B cell (primary cell): ENCODE results near the gene MAGEB17. TPM values are rescaled to one million over a fixed set of nuclear protein-coding genes. Genes with fewer than 3 reads are reported as not detected.

Source experiments
- ATAC-seq: fragments of 200-7000 bp; cut with Tn5 transposase; one replicate; pipeline ENCODE4 v1.10.0; 2021; ENCODE audit warnings: low read depth, mild to moderate bottlenecking, moderate number of reproducible peaks, moderate library complexity
- CTCF ChIA-PET: fragments of 350-600 bp; sonication (Branson Sonifier 250); formaldehyde crosslinking; loops from one replicate; lab custom pipeline; 2021; ENCODE audit warnings: antibody characterized with exemption, inconsistent platforms; lab: Charles Lee
- POLR2A ChIA-PET: fragments of 350-600 bp; sonication (Branson Sonifier 250); formaldehyde crosslinking; loops from one replicate; lab custom pipeline; 2021; ENCODE audit warnings: antibody characterized with exemption; lab: Charles Lee
- DNase-seq: peaks from one replicate; pipeline ENCODE4 v3.0.0; 2013
- H2AFZ ChIP-seq: 2 replicates; pipeline ENCODE4 v1.6.1; 2012; ENCODE audit warnings: mild to moderate bottlenecking, low read depth, low read length; ENCODE audit not compliant: insufficient read depth, poor library complexity, severe bottlenecking
- H3K27ac ChIP-seq, 2 donors: 1 replicate in 1 of 2; 2 replicates in 1 of 2; pipeline ENCODE4 v1.5.1; 2012 to 2013; ENCODE audit warnings: low read length in 2 of 2, mild to moderate bottlenecking in 2 of 2, moderate library complexity in 1 of 2
- H3K27me3 ChIP-seq, 4 experiments: fragments of 200-600 bp in 1 of 4; sonication (generic) in 1 of 4; replicated peaks in 1 of 4; 1 replicate in 2 of 4; 2 replicates in 2 of 4; pipeline versions ENCODE4 v1.6.1 to v1.7.0; 2013 to 2016; ENCODE audit warnings: low read length in 3 of 4, mild to moderate bottlenecking in 2 of 4, mixed read lengths in 1 of 4, moderate library complexity in 1 of 4; ENCODE audit not compliant: insufficient read depth in 4 of 4, control insufficient read depth in 3 of 4; ENCODE audit errors: control extremely low read depth in 1 of 4
- H3K36me3 ChIP-seq, 2 experiments: replicated peaks in 1 of 2; 1 replicate in 1 of 2; 2 replicates in 1 of 2; pipeline versions ENCODE4 v1.6.1 to v1.7.1; 2013; ENCODE audit warnings: low read length in 1 of 2; ENCODE audit not compliant: insufficient read depth in 2 of 2, control insufficient read depth in 1 of 2; ENCODE audit errors: control extremely low read depth in 1 of 2, extremely low read depth in 1 of 2
- H3K4me1 ChIP-seq, 2 donors: fragments of 200-600 bp in 1 of 2; sonication (generic) in 1 of 2; 1 replicate in 1 of 2; 2 replicates in 1 of 2; pipeline versions ENCODE4 v1.5.1 to v1.6.1; 2013 to 2017; ENCODE audit warnings: low read length in 2 of 2; ENCODE audit not compliant: control insufficient read depth in 2 of 2, insufficient read depth in 2 of 2
- H3K4me2 ChIP-seq: replicated peaks from 2 replicates; pipeline ENCODE3; 2012; ENCODE audit warnings: mild to moderate bottlenecking, low read depth, low read length; ENCODE audit not compliant: poor library complexity, severe bottlenecking
- H3K4me3 ChIP-seq, 5 experiments: fragments of 200-600 bp in 1 of 5; sonication (generic) in 1 of 5; 1 replicate in 3 of 5; 2 replicates in 2 of 5; pipeline versions ENCODE4 v1.5.1 to v1.7.0; 2011 to 2016; ENCODE audit warnings: low read length in 4 of 5, mild to moderate bottlenecking in 4 of 5, low read depth in 2 of 5, control low read depth in 1 of 5, moderate library complexity in 1 of 5; ENCODE audit not compliant: insufficient read depth in 1 of 5; ENCODE audit errors: control extremely low read depth in 1 of 5, extremely low read depth in 1 of 5
- H3K79me2 ChIP-seq: fragments of 200-600 bp; sonication (generic); one replicate; pipeline ENCODE4 v1.6.0; 2016; ENCODE audit warnings: low read length; ENCODE audit not compliant: control insufficient read depth, insufficient read depth
- H3K9ac ChIP-seq: fragments of 200-600 bp; sonication (generic); 2 replicates; pipeline ENCODE4 v1.6.1; 2017; ENCODE audit warnings: mild to moderate bottlenecking, low read length, moderate library complexity
- H3K9me3 ChIP-seq, 3 donors: one replicate each; pipeline versions ENCODE4 v1.6.1 to v1.7.1; 2013; ENCODE audit warnings: low read length in 2 of 3; ENCODE audit not compliant: control insufficient read depth in 2 of 3, insufficient read depth in 1 of 3; ENCODE audit errors: control extremely low read depth in 1 of 3
- H4K20me1 ChIP-seq: 2 replicates; pipeline ENCODE4 v1.6.0; 2012; ENCODE audit warnings: mild to moderate bottlenecking, low read length; ENCODE audit not compliant: insufficient read depth, control insufficient read depth, poor library complexity, severe bottlenecking
- H3K27ac Mint-ChIP-seq: one replicate; pipeline ENCODE4 v1.8.0; 2021; ENCODE audit warnings: mixed read lengths
- H3K27me3 Mint-ChIP-seq: one replicate; pipeline ENCODE4 v1.8.0; 2021; ENCODE audit warnings: mixed read lengths
- H3K4me1 Mint-ChIP-seq: one replicate; pipeline ENCODE4 v1.8.0; 2021; ENCODE audit warnings: mixed read lengths
- H3K4me3 Mint-ChIP-seq: one replicate; pipeline ENCODE4 v1.8.0; 2021; ENCODE audit warnings: mixed read lengths
- H3K9me3 Mint-ChIP-seq: one replicate; pipeline ENCODE4 v1.8.0; 2022; ENCODE audit warnings: mixed read lengths; ENCODE audit not compliant: insufficient read depth
- CTCF ChIP-seq: fragments of 200-600 bp; IDR thresholded peaks from one replicate; pipeline ENCODE4 v1.8.0; 2022; ENCODE audit warnings: antibody characterized with exemption, mild to moderate bottlenecking
- EZH2 ChIP-seq: IDR thresholded peaks from 2 replicates; pipeline ENCODE4 v1.6.1; 2012; ENCODE audit warnings: borderline replicate concordance, low read depth, mild to moderate bottlenecking, moderate library complexity, low read length; ENCODE audit not compliant: insufficient read depth, poor library complexity, severe bottlenecking
- WGBS: methylation state at CpG from one replicate; pipeline ENCODE4 v1.1.5; 2013; ENCODE audit warnings: missing lambda C conversion rate; ENCODE audit not compliant: insufficient coverage; 5-methylcytosine and 5-hydroxymethylcytosine counted together
- intact Hi-C: fragments of 100-400 bp; cut with micrococcal nuclease; formaldehyde crosslinking; loops from one replicate; pipeline ENCODE4 v1.10.0; 2022
- polyA plus RNA-seq: library from polyadenylated mRNA; depleted of rRNA; stranded (reverse); fragments of >200 nt; gene quantifications from 2 replicates; pipeline ENCODE4 v1.2.3, GENCODE V29; 2012
- total RNA-seq, 2 donors: library from RNA; stranded (reverse); fragments of 120-200 nt in 1 of 2; gene quantifications; 1 replicate in 1 of 2; 2 replicates in 1 of 2; pipeline versions ENCODE4 v1.2.3 to v1.2.4, GENCODE V29; 2013 to 2022

Gene MAGEB17
- total and polyA plus RNA-seq, 2 donors (not counting 1 experiment from before 2014, with no cell fraction given) = 0.16 TPM; not detected in 1

DNA sequence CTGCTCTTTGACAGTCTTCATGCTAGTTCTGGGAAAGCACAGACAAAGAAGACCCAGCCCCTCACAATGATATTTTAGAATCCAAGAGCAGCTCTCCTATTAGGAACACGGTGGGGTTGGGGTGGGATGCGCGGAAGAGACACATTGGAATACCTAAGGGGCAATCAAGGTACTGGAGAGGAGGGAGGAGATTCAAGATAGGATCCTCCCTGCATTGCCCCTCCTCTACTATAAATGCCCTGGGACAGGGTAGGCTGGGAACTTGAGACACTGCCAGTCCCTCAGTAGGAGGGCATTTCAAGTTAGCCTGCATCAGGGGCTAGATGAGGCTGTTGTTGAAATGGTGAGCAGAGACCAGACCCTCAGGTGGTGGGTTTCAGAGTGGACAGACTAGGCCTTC lies 5.1 kb downstream of the MAGEB17 start:
- no peak for ATAC-seq
- CTCF ChIA-PET = no interaction called here

More for the DNA sequence above, 5.1 kb downstream of the MAGEB17 start:
- Mint-ChIP-seq H3K27ac (no peak overlapping the region), H3K9me3 (no peaks in the 10 kb centered on the region), H3K27me3 (no peaks in the 10 kb centered on the region), H3K4me1 (peaks cover 2% of the 10 kb centered on the region), H3K4me3 (no peak overlapping the region)
- intact Hi-C loops = no loop called here
- DNase-seq = no peak
- Histone ChIP-seq H3K4me3 (no peak overlapping the region), H3K9ac (no peak overlapping the region), H3K79me2 (no peaks in the 10 kb centered on the region), H3K9me3 (no peaks in the 10 kb centered on the region), H3K27me3 (no peaks in the 10 kb centered on the region), H3K27ac (no peak overlapping the region), H2AFZ (no peak overlapping the region), H3K4me2 (no peak overlapping the region), H3K36me3 (no peaks in the 10 kb centered on the region), H3K4me1 (no peaks in the 10 kb centered on the region), H4K20me1 (no peaks in the 10 kb centered on the region)
- no CpG with 5 or more reads among the region's 3 CpGs for WGBS
- POLR2A ChIA-PET = no interaction called here
- TF ChIP-seq EZH2 = no peak
- no peak for TF ChIP-seq CTCF
